Measurements from ENCODE around the gene SPINT4.
"Not testable (repeated sequence)": the region's sequence is repeated elsewhere in the genome, so short reads cannot be mapped to it uniquely, and the experiment has no call there.

SPINT4 gene

DNA sequence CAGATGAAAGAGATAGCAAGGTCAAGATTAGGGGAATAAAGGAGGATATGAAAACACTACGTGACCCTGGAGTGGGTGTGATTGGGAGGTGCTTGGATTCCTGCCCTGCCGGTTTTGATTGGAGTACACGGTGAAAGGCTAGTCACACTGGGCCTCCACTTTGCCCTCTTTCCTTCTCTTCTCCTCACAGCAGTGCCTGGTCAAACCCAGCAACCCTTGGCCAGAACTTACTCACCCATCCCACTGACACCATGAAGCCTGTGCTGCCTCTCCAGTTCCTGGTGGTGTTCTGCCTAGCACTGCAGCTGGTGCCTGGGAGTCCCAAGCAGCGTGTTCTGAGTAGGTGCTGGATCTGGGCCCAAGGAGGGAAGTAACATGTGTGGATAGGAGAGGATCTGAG lies 20.3 kb upstream of the SPINT4 start, which contains the start of gene WFDC13:
TSS of gene WFDC13 (plus strand) at position 166 of the 400 bp plus-strand sequence. CDS start at position 252, 86 bp downstream.
- no peak within 1 kb of the TSS for H3K4me3 ChIP-seq (replicated peaks in 1 of 2; ENCODE audit: low read depth in 2 of 2, low read length in 2 of 2)
- no peak for DNase-seq (ENCODE audit: low read depth in 2 of 2)
- TF ChIP-seq, protein P1, sequence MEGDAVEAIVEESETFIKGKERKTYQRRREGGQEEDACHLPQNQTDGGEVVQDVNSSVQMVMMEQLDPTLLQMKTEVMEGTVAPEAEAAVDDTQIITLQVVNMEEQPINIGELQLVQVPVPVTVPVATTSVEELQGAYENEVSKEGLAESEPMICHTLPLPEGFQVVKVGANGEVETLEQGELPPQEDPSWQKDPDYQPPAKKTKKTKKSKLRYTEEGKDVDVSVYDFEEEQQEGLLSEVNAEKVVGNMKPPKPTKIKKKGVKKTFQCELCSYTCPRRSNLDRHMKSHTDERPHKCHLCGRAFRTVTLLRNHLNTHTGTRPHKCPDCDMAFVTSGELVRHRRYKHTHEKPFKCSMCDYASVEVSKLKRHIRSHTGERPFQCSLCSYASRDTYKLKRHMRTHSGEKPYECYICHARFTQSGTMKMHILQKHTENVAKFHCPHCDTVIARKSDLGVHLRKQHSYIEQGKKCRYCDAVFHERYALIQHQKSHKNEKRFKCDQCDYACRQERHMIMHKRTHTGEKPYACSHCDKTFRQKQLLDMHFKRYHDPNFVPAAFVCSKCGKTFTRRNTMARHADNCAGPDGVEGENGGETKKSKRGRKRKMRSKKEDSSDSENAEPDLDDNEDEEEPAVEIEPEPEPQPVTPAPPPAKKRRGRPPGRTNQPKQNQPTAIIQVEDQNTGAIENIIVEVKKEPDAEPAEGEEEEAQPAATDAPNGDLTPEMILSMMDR (IDR thresholded peaks at IDR 0.05; ENCODE audit: low read depth, low read length): no peak

DNA sequence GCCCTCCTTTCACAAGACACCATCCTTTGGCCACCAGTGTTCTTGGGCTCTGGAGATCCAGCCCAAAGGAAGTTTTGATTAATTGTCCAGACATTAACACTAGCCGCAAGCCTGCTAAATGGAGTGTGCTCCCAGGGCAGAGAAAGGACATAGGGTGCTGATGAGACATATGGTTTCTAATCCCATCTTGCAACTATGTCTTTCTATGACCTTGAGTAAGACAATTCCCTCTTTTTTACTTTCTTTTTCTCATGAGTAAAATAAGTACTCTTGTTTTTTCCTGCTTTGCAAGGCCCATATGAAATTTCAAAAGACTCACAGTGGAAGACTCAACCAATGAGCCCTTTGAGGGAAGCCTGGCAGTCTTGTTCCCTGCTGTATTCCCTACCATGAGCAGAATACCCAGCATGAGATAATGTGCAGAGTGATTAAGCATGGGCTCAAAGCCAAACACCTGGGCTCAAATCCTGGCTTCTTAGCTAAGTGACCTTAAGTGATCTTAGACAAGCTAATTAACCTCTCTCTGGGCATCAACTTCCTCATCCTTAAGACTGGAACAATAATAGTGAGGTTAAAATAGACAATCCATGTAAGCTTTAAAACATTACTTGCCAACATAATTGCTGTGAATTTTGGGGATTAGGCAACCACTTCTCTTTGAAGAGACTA lies 17.0 kb upstream of the SPINT4 start, which contains the start of gene WFDC10B:
TSS of gene WFDC10B (minus strand) at position 51 of the 669 bp plus-strand sequence. CDS start 19,027 bp downstream, outside the sequence.
- H3K4me3 ChIP-seq (replicated peaks in 1 of 2; ENCODE audit: low read depth in 2 of 2, low read length in 2 of 2): no peak within 1 kb of the TSS
- TF ChIP-seq, protein P1 (IDR thresholded peaks at IDR 0.05; ENCODE audit: low read depth, low read length): no peak
- DNase-seq (ENCODE audit: low read depth in 2 of 2): no peak

DNA sequence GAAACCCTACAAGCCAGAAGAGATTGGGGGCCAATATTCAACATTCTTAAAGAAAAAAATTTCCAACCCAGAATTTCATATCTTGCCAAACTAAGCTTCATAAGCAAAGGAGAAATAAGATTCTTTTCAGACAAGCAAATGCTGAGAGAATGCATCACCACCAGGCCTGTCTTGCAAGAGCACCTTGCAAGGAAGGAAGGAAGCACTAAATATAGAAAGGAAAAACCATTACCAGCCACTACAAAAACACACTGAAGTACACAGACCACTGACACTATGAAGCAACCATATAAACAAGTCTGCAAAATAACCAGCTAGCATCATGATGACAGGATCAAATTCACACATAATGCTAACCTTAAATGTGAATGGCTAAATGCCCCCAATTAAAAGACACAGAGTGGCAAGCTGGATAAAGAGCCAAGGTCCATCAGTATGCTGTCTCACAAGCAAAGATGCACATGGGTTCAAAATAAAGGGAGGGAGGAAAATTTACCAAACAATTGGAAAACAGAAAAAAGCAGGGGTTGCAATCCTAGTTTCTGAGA lies 5.9 kb upstream of the SPINT4 start:
- not testable (repeated sequence) for DNase-seq (ENCODE audit: low read depth in 2 of 2); H3K4me3 ChIP-seq (replicated peaks in 1 of 2; ENCODE audit: low read depth in 2 of 2, low read length in 2 of 2)

DNA sequence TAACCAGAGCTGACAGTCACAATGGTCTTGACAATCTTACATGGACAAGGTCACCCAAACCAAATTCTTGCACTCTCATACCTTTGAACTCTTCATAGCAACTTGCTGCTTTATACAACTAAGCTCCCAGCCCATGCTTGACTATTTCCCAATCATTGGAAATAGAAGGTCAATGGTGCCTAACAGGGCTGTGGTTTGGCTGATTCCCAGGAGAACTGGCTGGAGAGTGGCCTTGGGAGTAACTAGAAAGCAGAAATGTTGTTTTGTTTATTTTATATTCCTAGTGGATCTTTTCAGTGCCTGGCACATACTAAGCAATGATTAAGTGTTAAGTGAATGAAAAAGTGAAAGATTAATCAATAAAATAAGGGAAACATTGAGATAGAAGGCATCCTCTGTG lies 3.0 kb downstream of the SPINT4 start:
- peak in 1 of 2 donors; percentile 7 for DNase-seq (ENCODE audit: low read depth in 2 of 2)
- TF ChIP-seq, protein P1 (IDR thresholded peaks at IDR 0.05; ENCODE audit: low read depth, low read length): no peak
- no peak overlapping the region for H3K4me3 ChIP-seq (replicated peaks in 1 of 2; ENCODE audit: low read depth in 2 of 2, low read length in 2 of 2)

DNA sequence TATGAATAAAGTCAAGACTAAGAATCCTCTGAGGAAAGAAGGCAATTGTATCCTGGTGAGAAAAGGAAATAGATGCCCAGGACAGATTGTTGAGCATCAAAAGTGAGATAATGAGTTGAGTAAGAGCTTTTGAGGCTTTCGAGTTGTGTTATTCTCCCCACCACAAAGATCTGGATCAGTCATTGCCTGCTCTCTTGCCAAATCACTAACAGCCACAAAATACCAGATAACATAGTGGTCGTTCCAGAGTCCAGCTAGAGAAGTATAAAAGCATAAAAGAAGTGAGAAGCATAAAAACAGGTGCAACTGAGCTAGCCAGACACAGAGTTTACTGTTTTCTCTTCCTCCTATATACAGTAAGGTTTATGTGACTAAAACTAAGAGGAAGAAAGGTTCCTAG lies 4.9 kb downstream of the SPINT4 start:
- peak; percentile 3 to 5 for DNase-seq (ENCODE audit: low read depth in 2 of 2)
- no peak overlapping the region for H3K4me3 ChIP-seq (replicated peaks in 1 of 2; ENCODE audit: low read depth in 2 of 2, low read length in 2 of 2)
- TF ChIP-seq, protein P1 (IDR thresholded peaks at IDR 0.05; ENCODE audit: low read depth, low read length): no peak

DNA sequence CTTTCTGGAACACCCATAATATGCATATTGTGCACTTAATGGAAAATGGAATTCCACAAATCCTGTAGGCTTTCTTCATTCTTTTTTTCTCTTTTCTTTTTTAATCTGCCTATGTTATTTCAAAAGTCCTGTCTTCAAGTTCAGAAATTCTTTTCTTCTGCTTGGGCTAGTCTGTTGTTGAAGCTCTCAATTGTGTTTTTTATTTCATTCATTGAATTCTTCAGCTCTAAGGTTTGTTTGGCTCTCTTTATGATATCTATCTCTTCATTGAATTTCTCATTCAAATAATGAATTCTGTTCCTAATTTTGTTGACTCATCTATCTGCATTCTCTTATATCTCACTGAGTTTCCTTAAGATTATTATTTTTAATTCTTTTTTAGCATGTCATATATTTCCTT lies 10.1 kb downstream of the SPINT4 start:
- TF ChIP-seq, protein P1 (IDR thresholded peaks at IDR 0.05; ENCODE audit: low read depth, low read length): no peak
- H3K4me3 ChIP-seq (replicated peaks in 1 of 2; ENCODE audit: low read depth in 2 of 2, low read length in 2 of 2): no peak overlapping the region
- no peak for DNase-seq (ENCODE audit: low read depth in 2 of 2)

DNA sequence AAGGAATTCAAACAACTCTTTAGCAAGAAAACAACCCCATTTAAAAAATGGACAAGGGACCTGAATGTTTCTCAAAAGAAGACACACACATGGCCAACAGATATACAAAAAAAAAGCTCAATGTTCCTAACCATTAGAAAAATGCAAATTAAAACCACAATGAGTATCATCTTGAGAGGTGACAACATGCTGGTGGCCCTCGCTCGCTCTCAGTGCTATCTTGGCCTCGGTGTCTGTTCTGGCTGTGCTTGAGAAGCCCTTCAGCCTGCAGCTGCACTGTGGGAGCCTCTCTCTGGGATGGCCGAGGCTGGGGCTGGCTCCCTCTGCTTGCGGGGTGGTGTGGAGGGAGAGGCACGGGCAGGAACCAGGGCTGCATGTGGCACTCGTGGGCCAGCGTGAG lies 13.4 kb downstream of the SPINT4 start:
- no peak overlapping the region for H3K4me3 ChIP-seq (replicated peaks in 1 of 2; ENCODE audit: low read depth in 2 of 2, low read length in 2 of 2)
- TF ChIP-seq, protein P1 (IDR thresholded peaks at IDR 0.05; ENCODE audit: low read depth, low read length): no peak
- DNase-seq (ENCODE audit: low read depth in 2 of 2): no peak

Measured in cardiac fibroblast (primary cell).